ENCODE results near the gene GABBR2. TPM values are rescaled to one million over a fixed set of nuclear protein-coding genes. Genes with fewer than 3 reads are reported as not detected.

GABBR2 gene
- total and polyA plus RNA-seq, 2 experiments from 2014 or later: 0.89 to 1.3 TPM

- no peak overlapping the region for H2AFZ ChIP-seq
- H3K4me2 ChIP-seq: no peak overlapping the region
Measured at GRCh38 chr9:98565152-98566135, 143.3 kb downstream of the GABBR2 start.

More at GRCh38 chr9:98565152-98566135, 143.3 kb downstream of the GABBR2 start:
- no peak overlapping the region for H3K4me3 Mint-ChIP-seq
- H4K20me1 ChIP-seq (replicated peaks; ENCODE audit: insufficient read depth): no peaks in the 10 kb centered on the region
- no peak overlapping the region for H3K27ac Mint-ChIP-seq
- no peaks in the 10 kb centered on the region; the same call in 2 of the 3 replicates for H3K4me1 Mint-ChIP-seq
- no peak overlapping the region for H3K4me3 ChIP-seq
- no peaks in the 10 kb centered on the region for H3F3A ChIP-seq (replicated peaks; ENCODE audit: low read depth)
- H3K9me2 ChIP-seq (ENCODE audit: insufficient read depth): no peaks in the 10 kb centered on the region
- H3K27me3 Mint-ChIP-seq (ENCODE audit: insufficient read depth, low read depth, poor library complexity): peaks cover 2% of the 10 kb centered on the region
- ATAC-seq: no peak
- H3K4me1 ChIP-seq (ENCODE audit: insufficient read depth): no peaks in the 10 kb centered on the region
- H3K79me2 ChIP-seq (replicated peaks; ENCODE audit: insufficient read depth): no peaks in the 10 kb centered on the region
- H3K27ac ChIP-seq (ENCODE audit: low read depth): no peak overlapping the region
- H3K9me3 Mint-ChIP-seq: no peaks in the 10 kb centered on the region
- H3K36me3 ChIP-seq (ENCODE audit: insufficient read depth): no peaks in the 10 kb centered on the region
- no peak for DNase-seq (ENCODE audit: low spot score)
- no peaks in the 10 kb centered on the region for H3K27me3 ChIP-seq (ENCODE audit: insufficient read depth)
- no peak for TF ChIP-seq EZH2 (IDR thresholded peaks at IDR 0.05; ENCODE audit: low read depth, unreplicated experiment)
- TF ChIP-seq EZH2phosphoT487 (IDR thresholded peaks at IDR 0.05; ENCODE audit: unreplicated experiment): no peak
- TF ChIP-seq NANOG (IDR thresholded peaks at IDR 0.05; ENCODE audit: borderline replicate concordance): no peak
- no peak for TF ChIP-seq JUNB (IDR thresholded peaks at IDR 0.05; ENCODE audit: unreplicated experiment)
- no peak for TF ChIP-seq POLR2AphosphoS5 (IDR thresholded peaks at IDR 0.05; ENCODE audit: low read depth)
- no peak for TF ChIP-seq CTCF (conservative IDR thresholded peaks at IDR 0.05; ENCODE audit: low read depth in 2 of 2)
- TF ChIP-seq, protein P1, sequence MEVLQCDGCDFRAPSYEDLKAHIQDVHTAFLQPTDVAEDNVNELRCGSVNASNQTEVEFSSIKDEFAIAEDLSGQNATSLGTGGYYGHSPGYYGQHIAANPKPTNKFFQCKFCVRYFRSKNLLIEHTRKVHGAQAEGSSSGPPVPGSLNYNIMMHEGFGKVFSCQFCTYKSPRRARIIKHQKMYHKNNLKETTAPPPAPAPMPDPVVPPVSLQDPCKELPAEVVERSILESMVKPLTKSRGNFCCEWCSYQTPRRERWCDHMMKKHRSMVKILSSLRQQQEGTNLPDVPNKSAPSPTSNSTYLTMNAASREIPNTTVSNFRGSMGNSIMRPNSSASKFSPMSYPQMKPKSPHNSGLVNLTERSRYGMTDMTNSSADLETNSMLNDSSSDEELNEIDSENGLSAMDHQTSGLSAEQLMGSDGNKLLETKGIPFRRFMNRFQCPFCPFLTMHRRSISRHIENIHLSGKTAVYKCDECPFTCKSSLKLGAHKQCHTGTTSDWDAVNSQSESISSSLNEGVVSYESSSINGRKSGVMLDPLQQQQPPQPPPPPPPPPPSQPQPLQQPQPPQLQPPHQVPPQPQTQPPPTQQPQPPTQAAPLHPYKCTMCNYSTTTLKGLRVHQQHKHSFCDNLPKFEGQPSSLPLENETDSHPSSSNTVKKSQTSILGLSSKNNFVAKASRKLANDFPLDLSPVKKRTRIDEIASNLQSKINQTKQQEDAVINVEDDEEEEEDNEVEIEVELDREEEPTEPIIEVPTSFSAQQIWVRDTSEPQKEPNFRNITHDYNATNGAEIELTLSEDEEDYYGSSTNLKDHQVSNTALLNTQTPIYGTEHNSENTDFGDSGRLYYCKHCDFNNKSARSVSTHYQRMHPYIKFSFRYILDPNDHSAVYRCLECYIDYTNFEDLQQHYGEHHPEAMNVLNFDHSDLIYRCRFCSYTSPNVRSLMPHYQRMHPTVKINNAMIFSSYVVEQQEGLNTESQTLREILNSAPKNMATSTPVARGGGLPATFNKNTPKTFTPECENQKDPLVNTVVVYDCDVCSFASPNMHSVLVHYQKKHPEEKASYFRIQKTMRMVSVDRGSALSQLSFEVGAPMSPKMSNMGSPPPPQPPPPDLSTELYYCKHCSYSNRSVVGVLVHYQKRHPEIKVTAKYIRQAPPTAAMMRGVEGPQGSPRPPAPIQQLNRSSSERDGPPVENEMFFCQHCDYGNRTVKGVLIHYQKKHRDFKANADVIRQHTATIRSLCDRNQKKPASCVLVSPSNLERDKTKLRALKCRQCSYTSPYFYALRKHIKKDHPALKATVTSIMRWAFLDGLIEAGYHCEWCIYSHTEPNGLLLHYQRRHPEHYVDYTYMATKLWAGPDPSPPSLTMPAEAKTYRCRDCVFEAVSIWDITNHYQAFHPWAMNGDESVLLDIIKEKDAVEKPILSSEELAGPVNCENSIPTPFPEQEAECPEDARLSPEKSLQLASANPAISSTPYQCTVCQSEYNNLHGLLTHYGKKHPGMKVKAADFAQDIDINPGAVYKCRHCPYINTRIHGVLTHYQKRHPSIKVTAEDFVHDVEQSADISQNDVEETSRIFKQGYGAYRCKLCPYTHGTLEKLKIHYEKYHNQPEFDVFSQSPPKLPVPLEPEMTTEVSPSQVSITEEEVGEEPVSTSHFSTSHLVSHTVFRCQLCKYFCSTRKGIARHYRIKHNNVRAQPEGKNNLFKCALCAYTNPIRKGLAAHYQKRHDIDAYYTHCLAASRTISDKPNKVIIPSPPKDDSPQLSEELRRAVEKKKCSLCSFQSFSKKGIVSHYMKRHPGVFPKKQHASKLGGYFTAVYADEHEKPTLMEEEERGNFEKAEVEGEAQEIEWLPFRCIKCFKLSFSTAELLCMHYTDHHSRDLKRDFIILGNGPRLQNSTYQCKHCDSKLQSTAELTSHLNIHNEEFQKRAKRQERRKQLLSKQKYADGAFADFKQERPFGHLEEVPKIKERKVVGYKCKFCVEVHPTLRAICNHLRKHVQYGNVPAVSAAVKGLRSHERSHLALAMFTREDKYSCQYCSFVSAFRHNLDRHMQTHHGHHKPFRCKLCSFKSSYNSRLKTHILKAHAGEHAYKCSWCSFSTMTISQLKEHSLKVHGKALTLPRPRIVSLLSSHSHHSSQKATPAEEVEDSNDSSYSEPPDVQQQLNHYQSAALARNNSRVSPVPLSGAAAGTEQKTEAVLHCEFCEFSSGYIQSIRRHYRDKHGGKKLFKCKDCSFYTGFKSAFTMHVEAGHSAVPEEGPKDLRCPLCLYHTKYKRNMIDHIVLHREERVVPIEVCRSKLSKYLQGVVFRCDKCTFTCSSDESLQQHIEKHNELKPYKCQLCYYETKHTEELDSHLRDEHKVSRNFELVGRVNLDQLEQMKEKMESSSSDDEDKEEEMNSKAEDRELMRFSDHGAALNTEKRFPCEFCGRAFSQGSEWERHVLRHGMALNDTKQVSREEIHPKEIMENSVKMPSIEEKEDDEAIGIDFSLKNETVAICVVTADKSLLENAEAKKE (CRISPR knock-in tag; IDR thresholded peaks at IDR 0.05): no peak
- TF ChIP-seq ZNF331 (CRISPR knock-in tag; IDR thresholded peaks at IDR 0.05; ENCODE audit: low read depth): no peak
- TF ChIP-seq ETS1 (IDR thresholded peaks at IDR 0.05): no peak
- no peak for TF ChIP-seq REST (IDR thresholded peaks at IDR 0.05; ENCODE audit: unreplicated experiment)
- no peak for TF ChIP-seq ZNF114 (CRISPR knock-in tag; IDR thresholded peaks at IDR 0.05)
- no peak for TF ChIP-seq CREB1 (CRISPR knock-in tag; IDR thresholded peaks at IDR 0.05; ENCODE audit: low read depth)
- no peak for TF ChIP-seq STAT1 (IDR thresholded peaks at IDR 0.05; ENCODE audit: unreplicated experiment)
- no peaks in the 10 kb centered on the region for H3K36me3 Mint-ChIP-seq (ENCODE audit: low read depth)

All from GM23338 (cell line).